Measurements from ENCODE around the gene SUSD3.

Gene SUSD3

DNA sequence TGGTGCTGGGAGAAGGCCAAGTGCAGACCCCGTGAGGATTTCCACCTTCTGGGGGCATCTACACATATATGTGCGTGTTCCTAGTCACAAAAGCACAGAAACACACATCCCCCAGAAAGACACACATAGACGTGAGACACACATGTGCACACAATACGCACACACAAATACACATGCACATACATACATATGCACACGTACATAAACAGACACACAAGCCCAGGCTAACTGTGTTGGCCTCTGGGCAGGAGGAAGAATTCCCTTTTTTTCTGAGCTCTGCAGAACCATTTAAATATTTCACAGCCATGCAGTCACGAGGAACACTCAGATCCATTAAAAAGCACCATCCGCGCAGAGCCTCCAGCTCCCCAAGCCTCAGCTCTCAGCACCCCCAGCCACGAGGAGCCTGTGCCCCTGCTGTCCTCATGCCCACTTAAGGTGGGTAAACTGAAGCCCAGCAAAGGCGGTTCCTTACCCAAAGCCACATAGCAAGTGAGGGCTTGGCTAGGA, 70.3 kb downstream of the SUSD3 start:
- Histone ChIP-seq H3K36me3 (replicated peaks; ENCODE audit: low read depth, low read length) (peaks cover 2% of the 10 kb centered on the region), H3K9ac (ENCODE audit: low read length) (no peak overlapping the region), H3K4me3 (ENCODE audit: low read length) (no peak overlapping the region), H4K20me1 (ENCODE audit: insufficient read depth, low read length) (peaks cover 7% of the 10 kb centered on the region; the same call in 1 of the 2 replicates), H2AFZ (ENCODE audit: low read depth, low read length) (no peak overlapping the region), H3K27me3 (ENCODE audit: low read depth, low read length) (no peaks in the 10 kb centered on the region), H3K27ac (ENCODE audit: low read length) (no peak overlapping the region), H3K4me2 (ENCODE audit: low read length) (no peak overlapping the region), H3K4me1 (ENCODE audit: low read length) (peaks cover 9% of the 10 kb centered on the region), H3K9me3 (ENCODE audit: insufficient read depth, low read length) (no peaks in the 10 kb centered on the region), H3K79me2 (ENCODE audit: low read length) (peaks cover 14% of the 10 kb centered on the region)
- TF ChIP-seq CTCF (IDR thresholded peaks at IDR 0.05; ENCODE audit: low read depth, low read length) (no peak), EZH2phosphoT487 (IDR thresholded peaks at IDR 0.05; ENCODE audit: low read depth) (no peak)

GRCh38 chr9:93129286-93129685, 70.8 kb downstream of the SUSD3 start:
- no peaks in the 10 kb centered on the region for H3K36me3 ChIP-seq (replicated peaks; ENCODE audit: low read depth, low read length)
- H3K4me3 ChIP-seq (ENCODE audit: low read length): no peak overlapping the region
- peaks cover 9% of the 10 kb centered on the region for H3K4me1 ChIP-seq (ENCODE audit: low read length)
- peaks cover 14% of the 10 kb centered on the region for H3K79me2 ChIP-seq (ENCODE audit: low read length)
- H3K27me3 ChIP-seq (ENCODE audit: low read depth, low read length): no peaks in the 10 kb centered on the region
- H2AFZ ChIP-seq (ENCODE audit: low read depth, low read length): no peak overlapping the region
- H3K27ac ChIP-seq (ENCODE audit: low read length): no peak overlapping the region
- TF ChIP-seq CTCF (IDR thresholded peaks at IDR 0.05; ENCODE audit: low read depth, low read length) (no peak), EZH2phosphoT487 (IDR thresholded peaks at IDR 0.05; ENCODE audit: low read depth) (no peak)
- H3K9ac ChIP-seq (ENCODE audit: low read length): no peak overlapping the region
- peaks cover 7% of the 10 kb centered on the region; the same call in 1 of the 2 replicates for H4K20me1 ChIP-seq (ENCODE audit: insufficient read depth, low read length)
- H3K4me2 ChIP-seq (ENCODE audit: low read length): no peak overlapping the region
- H3K9me3 ChIP-seq (ENCODE audit: insufficient read depth, low read length): no peaks in the 10 kb centered on the region

DNA sequence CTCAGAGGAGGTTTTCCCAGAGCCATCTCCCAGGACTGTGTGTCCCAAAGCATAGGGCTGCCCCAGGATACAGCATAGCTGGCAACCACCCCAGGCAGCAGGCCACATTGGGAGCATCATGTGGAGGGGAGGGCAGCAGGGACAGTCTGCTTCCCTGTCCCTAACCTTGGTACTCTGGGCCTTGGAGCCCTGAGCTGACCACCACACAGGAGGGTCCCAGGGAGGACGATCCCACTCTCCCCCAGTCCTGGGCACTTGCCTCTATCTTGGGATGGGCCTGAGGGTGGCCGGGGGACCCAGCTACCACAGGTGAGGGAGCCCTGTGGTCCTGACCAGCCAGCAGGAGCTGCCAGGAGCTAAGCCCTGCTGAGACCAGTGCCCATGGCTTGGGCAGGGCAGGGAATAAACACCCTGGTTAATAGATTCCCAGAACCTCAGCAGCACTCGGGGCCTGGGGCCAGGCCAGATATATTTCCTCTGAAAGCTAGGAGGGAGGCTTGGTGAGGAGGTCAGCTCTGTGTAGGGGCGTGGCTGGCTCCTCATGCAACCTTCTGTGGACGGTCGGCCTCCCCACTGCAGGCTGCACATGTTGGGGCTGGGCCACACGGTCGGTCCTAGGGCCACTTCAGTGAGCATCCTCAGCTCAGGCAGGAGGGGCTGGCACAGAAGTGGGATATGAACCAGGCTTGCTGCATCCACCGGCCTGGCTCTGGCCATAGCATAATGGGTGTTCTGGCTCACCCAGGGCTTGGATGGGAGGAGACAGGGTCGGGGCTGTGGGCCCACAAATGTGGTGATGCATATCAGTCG, 71.4 kb downstream of the SUSD3 start:
- Histone ChIP-seq H3K4me2 (ENCODE audit: low read length) (no peak overlapping the region), H3K4me1 (ENCODE audit: low read length) (peaks cover 13% of the 10 kb centered on the region), H3K9me3 (ENCODE audit: insufficient read depth, low read length) (no peaks in the 10 kb centered on the region), H2AFZ (ENCODE audit: low read depth, low read length) (no peak overlapping the region), H4K20me1 (ENCODE audit: insufficient read depth, low read length) (peaks cover 7% of the 10 kb centered on the region; the same call in 1 of the 2 replicates), H3K79me2 (ENCODE audit: low read length) (peaks cover 14% of the 10 kb centered on the region), H3K27ac (ENCODE audit: low read length) (no peak overlapping the region), H3K9ac (ENCODE audit: low read length) (no peak overlapping the region), H3K36me3 (replicated peaks; ENCODE audit: low read depth, low read length) (no peaks in the 10 kb centered on the region), H3K4me3 (ENCODE audit: low read length) (no peak overlapping the region), H3K27me3 (ENCODE audit: low read depth, low read length) (no peaks in the 10 kb centered on the region)
- no peak for TF ChIP-seq EZH2phosphoT487 (IDR thresholded peaks at IDR 0.05; ENCODE audit: low read depth)
- no peak for TF ChIP-seq CTCF (IDR thresholded peaks at IDR 0.05; ENCODE audit: low read depth, low read length)

DNA sequence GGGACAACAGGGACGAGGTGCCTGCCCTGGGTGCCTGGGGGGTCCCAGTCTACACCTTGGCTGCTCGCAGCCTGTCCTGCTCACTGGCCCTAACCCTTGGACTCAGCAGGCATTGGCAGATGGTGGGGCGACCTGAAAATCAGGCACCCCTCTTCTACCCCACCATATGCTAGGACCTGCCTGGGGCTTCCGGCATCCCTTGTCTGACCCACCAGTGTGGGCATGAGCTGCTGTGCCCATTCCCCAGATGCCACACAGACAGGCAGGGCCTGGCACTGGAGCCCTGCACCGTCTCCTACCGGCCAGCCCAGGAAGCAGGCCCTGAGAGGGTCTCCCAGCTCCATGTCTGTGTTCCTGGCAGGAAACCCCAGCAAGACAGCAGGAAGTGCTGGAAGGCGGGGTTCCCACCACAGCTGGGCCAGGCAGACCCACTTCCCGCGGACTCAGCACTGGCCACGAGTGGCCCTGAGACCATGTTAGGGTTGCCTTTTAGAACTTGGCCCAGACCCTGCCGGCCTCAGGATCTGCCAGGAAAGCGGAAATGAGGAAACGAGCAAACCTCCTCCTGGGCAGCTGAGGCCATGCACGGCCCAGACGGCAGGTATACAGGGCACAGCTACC, 72.5 kb downstream of the SUSD3 start:
- Histone ChIP-seq H2AFZ (ENCODE audit: low read depth, low read length) (no peak overlapping the region), H3K4me1 (ENCODE audit: low read length) (peaks cover 20% of the 10 kb centered on the region), H3K9ac (ENCODE audit: low read length) (no peak overlapping the region), H3K4me2 (ENCODE audit: low read length) (no peak overlapping the region), H3K27me3 (ENCODE audit: low read depth, low read length) (peaks cover 5% of the 10 kb centered on the region; the same call in 1 of the 2 replicates), H3K4me3 (ENCODE audit: low read length) (no peak overlapping the region), H3K9me3 (ENCODE audit: insufficient read depth, low read length) (no peaks in the 10 kb centered on the region), H3K27ac (ENCODE audit: low read length) (no peak overlapping the region), H4K20me1 (ENCODE audit: insufficient read depth, low read length) (peaks cover 7% of the 10 kb centered on the region; the same call in 1 of the 2 replicates), H3K79me2 (ENCODE audit: low read length) (peaks cover 14% of the 10 kb centered on the region), H3K36me3 (replicated peaks; ENCODE audit: low read depth, low read length) (no peaks in the 10 kb centered on the region)
- TF ChIP-seq EZH2phosphoT487 (IDR thresholded peaks at IDR 0.05; ENCODE audit: low read depth): no peak
- no peak for TF ChIP-seq CTCF (IDR thresholded peaks at IDR 0.05; ENCODE audit: low read depth, low read length)
